DOHH2 (cell line): ENCODE data around the gene SEMA6C.
"Not testable (repeated sequence)": the region's sequence is repeated elsewhere in the genome, so short reads cannot be mapped to it uniquely, and the experiment has no call there.

Experiments
- H3F3A ChIP-seq: fragments of 200-600 bp; sonication (generic), shearing (Covaris generic); 2 replicates; pipeline ENCODE4 v1.6.0; 2016; ENCODE audit warnings: antibody characterized with exemption, mild to moderate bottlenecking; ENCODE audit not compliant: control insufficient read depth, insufficient read depth
- H3K27ac ChIP-seq: fragments of 200-600 bp; sonication (generic); 2 replicates; pipeline ENCODE4 v1.5.1; 2014; ENCODE audit warnings: low read depth, mild to moderate bottlenecking, low read length, moderate library complexity
- H3K27me3 ChIP-seq: fragments of 200-600 bp; sonication (generic); 2 replicates; pipeline ENCODE4 v1.6.1; 2014; ENCODE audit warnings: mild to moderate bottlenecking, low read length, mixed read lengths; ENCODE audit not compliant: control insufficient read depth
- H3K36me3 ChIP-seq: fragments of 200-600 bp; sonication (generic); 2 replicates; pipeline ENCODE4 v1.6.1; 2014; ENCODE audit warnings: mild to moderate bottlenecking, low read length, moderate library complexity, mixed read lengths; ENCODE audit not compliant: control insufficient read depth
- H3K4me1 ChIP-seq: fragments of 200-600 bp; sonication (generic); 2 replicates; pipeline ENCODE4 v1.6.1; 2014; ENCODE audit warnings: mild to moderate bottlenecking, low read length, mixed read lengths; ENCODE audit not compliant: control insufficient read depth
- H3K4me2 ChIP-seq: fragments of 200-600 bp; sonication (generic); 2 replicates; pipeline ENCODE4 v1.6.0; 2014; ENCODE audit warnings: mild to moderate bottlenecking, low read length, moderate library complexity
- H3K4me3 ChIP-seq: fragments of 200-600 bp; sonication (generic); 2 replicates; pipeline ENCODE4 v1.5.1; 2014; ENCODE audit warnings: mild to moderate bottlenecking, low read length, mixed read lengths
- H3K79me2 ChIP-seq: fragments of 200-600 bp; sonication (generic); 2 replicates; pipeline ENCODE4 v1.6.1; 2014; ENCODE audit warnings: mild to moderate bottlenecking, low read length, mixed read lengths; ENCODE audit not compliant: control insufficient read depth
- H3K9me2 ChIP-seq: fragments of 200-600 bp; sonication (generic); replicated peaks from 2 replicates; pipeline ENCODE4 v1.6.1; 2014; ENCODE audit warnings: mild to moderate bottlenecking, low read length, mixed read lengths; ENCODE audit not compliant: control insufficient read depth
- H3K9me3 ChIP-seq: fragments of 200-600 bp; sonication (generic); 2 replicates; pipeline ENCODE4 v1.6.1; 2014; ENCODE audit warnings: antibody characterized with exemption, low read length, mixed read lengths; ENCODE audit not compliant: control insufficient read depth, insufficient read depth
- H4K20me1 ChIP-seq: fragments of 200-600 bp; sonication (generic); 2 replicates; pipeline ENCODE4 v1.6.0; 2014; ENCODE audit warnings: low read depth, mild to moderate bottlenecking, antibody characterized with exemption, low read length, moderate library complexity; ENCODE audit not compliant: control insufficient read depth, insufficient read depth
- CTCF ChIP-seq: fragments of 200-600 bp; sonication (generic); IDR thresholded peaks from one replicate; pipeline ENCODE4 v1.5.1; 2014; ENCODE audit warnings: antibody characterized with exemption, mild to moderate bottlenecking, low read depth, low read length; ENCODE audit not compliant: poor library complexity, severe bottlenecking
- EZH2phosphoT487 ChIP-seq: fragments of 200-600 bp; sonication (generic); IDR thresholded peaks from 2 replicates; pipeline ENCODE4 v1.6.1; 2017; ENCODE audit warnings: borderline replicate concordance, mild to moderate bottlenecking, antibody characterized with exemption, low read length, moderate library complexity, mixed read lengths

SEMA6C gene

GRCh38 chr1:151098126-151098525 lies 48.3 kb downstream of the SEMA6C start:
- H3K4me3 ChIP-seq = no peak overlapping the region
- no peak overlapping the region for H3K27ac ChIP-seq
- no peaks in the 10 kb centered on the region for H3K36me3 ChIP-seq
- H3K27me3 ChIP-seq = no peaks in the 10 kb centered on the region
- no peaks in the 10 kb centered on the region for H3K4me1 ChIP-seq
- no peak overlapping the region for H3K4me2 ChIP-seq
- no peak for TF ChIP-seq EZH2phosphoT487
- TF ChIP-seq CTCF = no peak
- no peaks in the 10 kb centered on the region for H3F3A ChIP-seq
- no peaks in the 10 kb centered on the region for H3K9me3 ChIP-seq
- H3K9me2 ChIP-seq = no peaks in the 10 kb centered on the region
- H4K20me1 ChIP-seq = no peaks in the 10 kb centered on the region
- no peaks in the 10 kb centered on the region for H3K79me2 ChIP-seq

- not testable (repeated sequence) for H3K9me3 ChIP-seq, H3K27ac ChIP-seq, H3K27me3 ChIP-seq, H3K4me2 ChIP-seq, H3K4me3 ChIP-seq, H3K4me1 ChIP-seq, H3F3A ChIP-seq, H3K79me2 ChIP-seq, H3K36me3 ChIP-seq, H3K9me2 ChIP-seq, H4K20me1 ChIP-seq
Measured at GRCh38 chr1:151097426-151097825, 49.0 kb downstream of the SEMA6C start.

- Histone ChIP-seq H3K36me3 (no peaks in the 10 kb centered on the region), H3K4me2 (no peak overlapping the region), H3F3A (no peaks in the 10 kb centered on the region), H3K4me3 (no peak overlapping the region), H3K27me3 (no peaks in the 10 kb centered on the region), H3K79me2 (no peaks in the 10 kb centered on the region), H3K27ac (no peak overlapping the region), H3K9me3 (no peaks in the 10 kb centered on the region), H4K20me1 (no peaks in the 10 kb centered on the region), H3K4me1 (peaks cover 8% of the 10 kb centered on the region), H3K9me2 (no peaks in the 10 kb centered on the region)
- TF ChIP-seq EZH2phosphoT487 (no peak), CTCF (no peak)
Measured at GRCh38 chr1:151085953-151086559, 60.4 kb downstream of the SEMA6C start.
